ENCODE data around the gene EBF3.

The EBF3 gene

GRCh38 chr10:129799942-129800341, 164.1 kb downstream of the EBF3 start:
- DNase-seq (ENCODE audit: low read depth in 2 of 2): no peak

DNA sequence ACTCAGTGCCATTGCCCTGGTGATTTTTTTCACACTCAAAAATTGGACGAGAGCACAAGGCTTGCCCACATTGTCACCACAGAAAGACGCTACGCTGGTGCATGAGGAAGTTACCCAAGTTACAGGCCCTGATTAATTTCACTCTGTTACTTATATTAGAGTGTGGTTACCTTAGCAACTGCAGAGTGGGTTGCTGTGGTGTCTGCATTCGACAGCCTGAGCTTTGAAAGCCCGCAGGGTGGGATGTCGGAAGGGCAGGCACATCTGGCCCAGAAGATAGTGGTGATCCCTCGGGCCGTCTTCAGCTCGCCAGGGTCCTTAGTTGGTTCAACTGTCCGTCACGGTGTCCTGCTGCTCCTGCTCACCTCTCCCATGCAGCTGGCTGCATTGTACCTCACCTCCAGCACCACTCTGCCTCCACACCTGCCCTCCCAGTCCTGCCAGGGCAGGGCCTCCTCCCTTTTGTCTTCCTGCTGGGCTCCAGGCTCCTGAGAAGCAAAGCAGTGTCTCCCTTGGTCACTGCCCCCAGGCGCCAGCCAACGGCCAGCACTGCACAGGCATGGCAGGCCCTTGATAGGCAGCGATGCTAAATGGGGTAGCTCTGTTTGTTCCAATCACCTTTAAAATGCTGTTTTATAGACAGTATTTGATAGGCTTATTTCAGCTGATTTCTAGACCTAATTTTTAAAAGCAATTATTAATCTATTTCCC, 167.2 kb downstream of the EBF3 start:
- no peak for DNase-seq (ENCODE audit: low read depth in 2 of 2)

GRCh38 chr10:129793996-129794395, 170.1 kb downstream of the EBF3 start:
- no peak for DNase-seq (ENCODE audit: low read depth in 2 of 2)

- DNase-seq (ENCODE audit: low read depth in 2 of 2): no peak
Measured at GRCh38 chr10:129793479-129793878, 170.6 kb downstream of the EBF3 start.

DNA sequence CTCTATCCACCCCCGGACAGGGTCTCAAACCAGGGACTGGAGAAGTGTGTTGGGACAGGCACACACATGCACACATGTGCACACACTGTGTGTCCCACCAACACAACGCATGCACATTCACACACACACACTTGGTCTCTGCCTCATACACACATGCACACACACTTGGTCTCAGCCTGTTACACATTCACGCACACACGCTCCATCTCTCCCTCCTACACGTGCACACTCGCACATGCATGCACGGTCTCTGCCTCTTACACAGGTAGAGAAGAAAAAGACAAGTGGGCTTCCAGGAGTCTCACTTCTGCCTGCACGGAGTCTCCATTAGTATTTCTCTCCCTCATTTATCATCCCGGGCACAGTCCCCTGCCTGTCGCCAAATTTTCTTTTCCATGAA, 171.2 kb downstream of the EBF3 start:
- DNase-seq (ENCODE audit: low read depth in 2 of 2): no peak

DNA sequence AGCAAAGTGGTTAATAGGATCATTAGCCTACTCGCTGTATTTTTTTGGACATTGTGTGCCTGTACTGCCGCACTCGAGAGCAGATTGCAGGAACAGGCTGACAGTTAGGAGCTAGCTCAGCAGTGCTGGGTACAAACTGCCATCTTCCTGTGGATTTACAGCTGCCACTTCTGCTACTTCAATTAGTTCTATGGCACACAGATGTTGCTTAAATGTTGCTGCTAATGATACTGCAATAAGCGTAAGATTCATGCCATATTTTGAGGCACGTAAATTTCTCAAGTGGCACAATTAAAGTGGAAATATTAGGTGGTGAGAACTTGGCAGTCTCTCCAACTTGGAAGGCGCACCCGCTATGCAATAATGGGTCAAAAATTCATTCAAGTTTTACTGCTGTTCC, 171.9 kb downstream of the EBF3 start:
- DNase-seq (ENCODE audit: low read depth in 2 of 2): no peak

GRCh38 chr10:129790715-129791446, 173.2 kb downstream of the EBF3 start:
- DNase-seq (ENCODE audit: low read depth in 2 of 2): no peak

GRCh38 chr10:129788215-129788614, 175.9 kb downstream of the EBF3 start:
- DNase-seq (ENCODE audit: low read depth in 2 of 2): no peak

GRCh38 chr10:129787557-129787956, 176.5 kb downstream of the EBF3 start:
- no peak for DNase-seq (ENCODE audit: low read depth in 2 of 2)

DNA sequence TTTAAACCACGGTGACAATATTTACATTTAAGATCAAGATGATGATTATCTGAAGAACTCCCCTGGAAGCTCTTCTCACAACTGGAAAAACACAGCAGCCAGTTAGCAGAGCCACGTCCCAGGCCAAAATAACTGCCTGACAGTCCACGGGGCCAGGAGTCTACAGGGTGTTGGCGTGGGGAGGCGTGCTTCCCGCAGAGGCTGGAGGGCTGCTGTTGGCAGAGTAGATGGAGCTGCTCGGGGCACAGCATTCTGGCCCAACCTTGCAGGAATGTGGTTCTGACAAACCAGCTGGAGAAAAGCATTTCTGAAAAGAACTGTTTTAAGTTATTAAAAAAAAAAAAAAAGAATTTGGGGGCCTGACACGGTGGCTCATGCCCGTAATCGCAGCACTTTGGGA, 177.9 kb downstream of the EBF3 start:
- DNase-seq (ENCODE audit: low read depth in 2 of 2): no peak

DNA sequence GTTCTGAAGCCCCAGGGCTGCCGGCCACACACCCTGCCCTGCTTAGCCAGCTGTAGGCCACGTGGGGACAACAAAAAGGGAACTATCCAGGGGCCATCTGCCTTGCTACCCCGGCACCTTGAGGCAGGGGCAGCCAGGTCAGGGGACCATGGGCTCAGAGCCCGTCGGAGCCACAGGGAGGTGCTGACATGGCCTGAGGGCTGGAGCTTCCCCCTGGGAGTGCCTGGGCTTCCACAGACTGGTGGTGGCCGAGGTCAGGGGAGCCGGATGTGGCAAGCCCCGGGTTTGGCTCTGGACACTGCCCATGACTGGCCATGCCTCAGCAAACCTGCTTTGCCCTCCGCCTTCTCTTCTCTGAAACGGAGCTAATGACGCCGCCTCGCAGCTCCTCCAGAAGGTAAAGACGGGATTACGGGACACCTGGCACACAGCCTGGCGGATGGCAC, 178.5 kb downstream of the EBF3 start:
- DNase-seq (ENCODE audit: low read depth in 2 of 2): no peak

All from fibroblast of skin of left quadriceps (primary cell).